Body of pancreas (tissue), 4 donors: Measurements from ENCODE around the gene NGFR.

ENCODE experiments used
- CTCF ChIP-seq, 7 experiments: fragments of 450-650 bp in 4 of 7; fragments of 200-600 bp in 3 of 7; sonication (generic) in 3 of 7; IDR thresholded peaks; one replicate each; pipeline ENCODE4 v1.5.1; 2016 to 2019; ENCODE audit warnings: antibody characterized with exemption in 7 of 7
- POLR2A ChIP-seq, 3 donors: fragments of 450-650 bp; IDR thresholded peaks; one replicate each; pipeline ENCODE4 v1.6.1; 2016; ENCODE audit warnings: antibody characterized with exemption in 3 of 3, mild to moderate bottlenecking in 2 of 3

GRCh38 chr17:49497148-49498028, 2.3 kb downstream of the NGFR start:
- TF ChIP-seq CTCF (IDR thresholded peaks at IDR 0.05), result no peak
- no peak for TF ChIP-seq POLR2A (IDR thresholded peaks at IDR 0.05)
